ENCODE measurements around the gene LEMD2.

- TF ChIP-seq CEBPB (IDR thresholded peaks at IDR 0.05; ENCODE audit: low read depth, low read length), result no peak
- no peak for TF ChIP-seq MAFK (IDR thresholded peaks at IDR 0.05; ENCODE audit: low read depth, low read length)
- TF ChIP-seq CTCF (conservative IDR thresholded peaks at IDR 0.05; ENCODE audit: low read depth, low read length), result no peak
- TF ChIP-seq POLR2A (IDR thresholded peaks at IDR 0.05; ENCODE audit: low read depth, low read length), result no peak
- TF ChIP-seq RFX5 (IDR thresholded peaks at IDR 0.05; ENCODE audit: low read depth, low read length), result no peak
- TF ChIP-seq USF2 (IDR thresholded peaks at IDR 0.05; ENCODE audit: low read depth, low read length), result no peak
- no peak for TF ChIP-seq MXI1 (IDR thresholded peaks at IDR 0.05; ENCODE audit: borderline replicate concordance, low read depth, low read length)
- TF ChIP-seq ELK1 (IDR thresholded peaks at IDR 0.05; ENCODE audit: borderline replicate concordance, low read depth, low read length), result no peak
- no peak for TF ChIP-seq RAD21 (IDR thresholded peaks at IDR 0.05; ENCODE audit: low read length)
- no peak for TF ChIP-seq RCOR1 (IDR thresholded peaks at IDR 0.05; ENCODE audit: insufficient replicate concordance, low read length)
- TF ChIP-seq BHLHE40 (IDR thresholded peaks at IDR 0.05; ENCODE audit: low read depth, low read length), result no peak
- no peak for TF ChIP-seq CHD1 (IDR thresholded peaks at IDR 0.05; ENCODE audit: low read depth, low read length)
These were observed 40.1 kb upstream of the LEMD2 start for GRCh38 chr6:33828764-33829731.
